PC-3 (cell line): ENCODE results near the gene GRIP1.

Source experiments
- EZH2 ChIP-seq: fragments of 300-600 bp; sonication (generic); IDR thresholded peaks from one replicate; pipeline ENCODE4 v1.6.1; 2017; ENCODE audit warnings: antibody characterized with exemption, mild to moderate bottlenecking, low read length; ENCODE audit not compliant: unreplicated experiment
- TF ChIP-seq, protein P1 (sequence below): fragments of 300-600 bp; sonication (generic); conservative IDR thresholded peaks from 2 replicates; pipeline ENCODE4 v1.5.1; 2017; ENCODE audit warnings: antibody characterized with exemption, low read depth, mild to moderate bottlenecking, low read length

DNA sequence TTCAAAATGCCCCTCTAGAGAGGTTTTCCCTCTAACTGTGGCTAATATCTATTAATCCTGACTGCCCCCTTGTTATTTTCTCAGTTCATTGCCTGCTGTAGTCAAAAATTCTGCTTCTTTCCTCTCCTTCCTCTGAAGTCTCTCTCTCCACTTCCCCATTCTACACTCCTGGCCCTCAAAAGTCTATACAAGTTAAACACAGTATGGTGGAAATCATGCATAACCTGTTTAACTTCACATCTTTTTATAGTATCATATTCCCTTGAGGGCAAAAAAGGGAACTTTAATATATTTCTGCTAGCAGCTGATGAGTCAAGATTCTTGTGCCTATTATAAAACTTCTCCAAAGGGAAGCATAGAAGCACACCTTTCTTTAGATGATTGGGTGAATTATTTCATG, 16.7 kb downstream of the GRIP1 start:
- TF ChIP-seq, protein P1, sequence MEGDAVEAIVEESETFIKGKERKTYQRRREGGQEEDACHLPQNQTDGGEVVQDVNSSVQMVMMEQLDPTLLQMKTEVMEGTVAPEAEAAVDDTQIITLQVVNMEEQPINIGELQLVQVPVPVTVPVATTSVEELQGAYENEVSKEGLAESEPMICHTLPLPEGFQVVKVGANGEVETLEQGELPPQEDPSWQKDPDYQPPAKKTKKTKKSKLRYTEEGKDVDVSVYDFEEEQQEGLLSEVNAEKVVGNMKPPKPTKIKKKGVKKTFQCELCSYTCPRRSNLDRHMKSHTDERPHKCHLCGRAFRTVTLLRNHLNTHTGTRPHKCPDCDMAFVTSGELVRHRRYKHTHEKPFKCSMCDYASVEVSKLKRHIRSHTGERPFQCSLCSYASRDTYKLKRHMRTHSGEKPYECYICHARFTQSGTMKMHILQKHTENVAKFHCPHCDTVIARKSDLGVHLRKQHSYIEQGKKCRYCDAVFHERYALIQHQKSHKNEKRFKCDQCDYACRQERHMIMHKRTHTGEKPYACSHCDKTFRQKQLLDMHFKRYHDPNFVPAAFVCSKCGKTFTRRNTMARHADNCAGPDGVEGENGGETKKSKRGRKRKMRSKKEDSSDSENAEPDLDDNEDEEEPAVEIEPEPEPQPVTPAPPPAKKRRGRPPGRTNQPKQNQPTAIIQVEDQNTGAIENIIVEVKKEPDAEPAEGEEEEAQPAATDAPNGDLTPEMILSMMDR = no peak
- TF ChIP-seq EZH2 = no peak
